Activated gamma-delta T cell treated with Interleukin-2 at 50 U/mL for 16 hours (primary cell): Measurements from ENCODE around the gene NPY4R.
"Not testable (repeated sequence)": the region's sequence is repeated elsewhere in the genome, so short reads cannot be mapped to it uniquely, and the experiment has no call there.

Experiments used
- DNase-seq: peaks from one replicate; pipeline ENCODE4 v3.0.0-alpha.2; 2020

The NPY4R gene

GRCh38 chr10:46455992-46456391, 9.8 kb downstream of the NPY4R start:
- not testable (repeated sequence) for DNase-seq

- not testable (repeated sequence) for DNase-seq
These were observed 14.4 kb downstream of the NPY4R start for GRCh38 chr10:46451365-46451764.

GRCh38 chr10:46450829-46451228, 14.9 kb downstream of the NPY4R start:
- DNase-seq = not testable (repeated sequence)

DNA sequence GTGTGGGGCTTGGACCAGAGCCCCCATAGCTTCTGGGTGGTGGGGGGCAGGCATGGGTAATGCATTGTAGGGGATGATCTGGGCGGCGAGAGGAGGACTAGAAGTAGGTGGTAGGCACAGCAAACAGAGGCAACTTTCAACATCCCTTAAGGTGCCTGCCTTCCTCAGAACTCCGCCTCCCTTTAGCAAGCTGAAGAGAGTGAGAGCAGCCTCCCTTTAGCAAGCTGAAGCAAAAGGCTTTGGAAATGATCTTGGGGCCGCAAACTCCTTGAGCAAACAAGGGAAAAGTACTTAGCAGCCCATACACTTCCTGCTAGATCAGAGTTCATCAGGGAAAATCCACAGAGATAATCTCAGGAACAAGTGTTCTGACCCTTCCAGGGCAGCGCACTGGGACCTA, 18.3 kb downstream of the NPY4R start:
- not testable (repeated sequence) for DNase-seq

GRCh38 chr10:46445389-46446122, 20.2 kb downstream of the NPY4R start:
- not testable (repeated sequence) for DNase-seq

DNA sequence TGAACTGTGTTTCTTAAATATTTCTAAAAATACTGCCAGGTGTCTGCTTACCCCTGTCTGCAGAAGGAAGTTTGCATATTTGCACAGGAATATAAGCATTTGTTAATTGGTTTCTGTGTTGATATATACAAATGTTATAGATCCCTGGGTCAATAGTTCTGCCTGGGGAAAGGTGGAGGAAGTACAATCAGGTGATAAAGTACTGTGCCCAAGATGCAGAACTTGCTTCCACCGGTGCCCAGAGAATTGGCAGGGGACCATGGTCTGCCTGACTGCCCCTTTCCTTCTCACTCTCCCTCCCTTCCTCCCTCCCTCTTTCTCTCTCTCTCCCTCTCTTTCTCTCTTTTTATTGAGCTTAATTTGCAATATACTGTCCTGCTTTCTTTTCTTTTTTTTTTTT, 22.3 kb downstream of the NPY4R start:
- DNase-seq = not testable (repeated sequence)

GRCh38 chr10:46442706-46443275, 23.0 kb downstream of the NPY4R start:
- not testable (repeated sequence) for DNase-seq

GRCh38 chr10:46441837-46442278, 23.9 kb downstream of the NPY4R start:
- not testable (repeated sequence) for DNase-seq

DNA sequence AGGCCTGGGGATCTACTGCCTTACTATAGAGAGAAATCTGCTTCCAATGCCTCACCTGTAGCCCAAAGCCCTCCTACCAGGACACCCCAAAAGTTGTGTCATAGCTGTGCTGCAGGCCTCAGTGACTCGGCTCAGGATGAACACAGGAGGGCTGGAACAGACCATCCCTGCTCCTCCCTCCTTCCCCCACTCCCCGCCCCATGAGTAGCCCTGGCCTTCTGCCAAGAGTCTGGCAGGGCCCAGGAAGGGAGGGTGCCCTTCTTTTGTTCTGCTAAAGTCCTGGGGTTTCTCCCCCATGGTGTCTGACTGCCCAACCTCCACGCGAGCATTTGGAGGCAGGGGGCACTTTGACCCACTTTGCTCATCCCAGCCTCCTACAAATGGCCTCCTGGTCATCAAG, 24.8 kb downstream of the NPY4R start:
- not testable (repeated sequence) for DNase-seq

DNA sequence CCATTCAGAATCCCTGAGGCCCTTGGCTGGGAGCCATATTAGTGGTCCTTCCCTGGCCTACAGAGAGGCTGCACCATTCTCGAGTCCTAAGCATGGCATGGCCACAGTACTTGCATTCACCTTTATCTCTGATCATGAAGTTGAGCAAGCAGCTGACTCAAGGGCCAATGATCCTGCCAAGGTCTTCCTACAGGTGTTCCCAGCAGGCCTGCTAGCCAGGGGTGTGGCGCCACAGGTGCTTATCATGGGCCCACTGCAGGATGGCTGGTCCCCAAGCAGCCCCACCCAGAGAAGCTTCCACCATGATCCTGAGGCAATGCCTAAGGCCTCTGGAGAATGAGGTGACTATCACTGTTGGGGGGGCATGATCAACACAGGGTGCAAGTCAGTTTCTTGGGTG, 42.2 kb downstream of the NPY4R start:
- DNase-seq = not testable (repeated sequence)

DNA sequence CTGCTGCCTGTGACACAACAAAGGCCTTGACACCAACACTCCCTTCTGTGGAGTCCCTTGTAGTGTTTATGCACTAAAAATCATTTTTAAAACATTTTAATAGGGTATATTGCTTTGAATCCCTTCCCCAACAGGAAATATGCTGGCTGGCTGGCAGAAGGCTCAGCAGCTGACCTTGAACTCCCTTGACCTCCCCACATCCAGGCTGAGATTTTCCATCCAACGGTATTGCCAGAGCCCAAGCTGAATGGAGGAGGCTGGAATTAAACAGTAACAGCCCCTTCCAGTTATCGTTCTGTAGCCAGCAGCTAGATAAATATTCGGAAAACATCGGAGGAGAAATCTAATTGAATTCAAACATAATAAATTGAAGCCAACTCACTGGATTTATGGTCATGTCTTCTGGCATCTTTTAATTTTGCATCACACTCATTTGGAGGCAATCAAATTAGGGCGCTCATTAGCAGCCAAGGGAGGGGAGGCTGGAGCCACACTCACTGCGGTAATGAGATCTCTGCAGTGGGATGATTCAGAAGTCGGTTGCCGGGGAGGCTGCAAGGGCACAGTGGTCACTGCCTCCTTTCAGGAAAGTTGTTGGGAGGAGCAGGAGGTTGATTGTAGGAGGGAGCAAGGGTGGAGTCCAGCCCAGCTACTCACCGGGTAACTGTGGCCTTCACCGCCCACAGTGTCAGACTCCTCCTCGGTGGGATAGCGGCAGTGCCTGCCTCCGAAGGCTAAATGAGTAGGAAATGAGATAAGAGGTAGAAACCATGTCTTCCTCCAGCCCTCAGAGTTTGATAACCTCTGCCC, 46.0 kb downstream of the NPY4R start:
- DNase-seq = not testable (repeated sequence)

- not testable (repeated sequence) for DNase-seq
These were observed 47.5 kb downstream of the NPY4R start for GRCh38 chr10:46418283-46418682.

DNA sequence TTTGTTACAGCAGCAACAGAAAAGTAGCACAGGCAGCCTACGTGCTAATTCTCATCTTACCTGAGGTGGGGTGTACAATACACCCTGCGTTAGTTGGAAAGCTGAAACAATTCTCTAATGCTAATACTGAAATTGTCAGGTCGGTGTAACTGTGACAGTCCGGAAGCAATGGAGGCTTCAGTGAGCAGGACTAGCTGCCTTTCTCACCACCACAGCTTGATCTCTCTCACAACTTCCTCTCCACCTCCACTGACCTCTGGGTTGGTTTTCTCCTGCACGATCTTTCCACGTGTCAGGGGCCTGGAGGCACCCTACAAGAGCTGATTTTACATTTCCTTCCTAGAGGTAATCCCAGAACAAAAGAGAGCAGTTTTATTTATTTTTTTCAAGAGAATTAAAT, 50.5 kb downstream of the NPY4R start:
- DNase-seq = not testable (repeated sequence)

DNA sequence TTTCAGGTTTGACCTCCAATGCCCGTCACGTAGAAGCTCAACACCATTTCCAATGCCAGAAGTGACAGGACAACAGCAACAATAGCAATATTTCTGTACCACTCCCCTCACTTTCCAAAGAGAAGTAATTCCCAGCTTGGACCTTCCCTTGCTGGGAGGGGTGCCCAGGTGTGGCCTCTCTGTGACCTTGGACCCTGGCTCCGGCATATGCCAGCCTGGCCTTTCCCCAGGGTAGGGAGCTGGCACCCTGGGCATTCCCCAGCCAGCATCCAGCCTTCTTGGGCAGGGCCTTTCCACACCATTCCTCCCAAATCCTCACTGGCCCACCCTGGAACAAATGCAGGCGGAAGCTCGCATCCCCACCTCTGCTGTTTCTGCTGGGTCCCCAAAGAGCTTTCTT, 53.1 kb downstream of the NPY4R start:
- not testable (repeated sequence) for DNase-seq

- DNase-seq = not testable (repeated sequence)
These were observed 54.6 kb downstream of the NPY4R start for GRCh38 chr10:46411123-46411522.
